SK-N-MC (cell line): Measurements from ENCODE around the gene CYTH3.

Experiments used
- DNase-seq: peaks from one replicate; pipeline ENCODE4 v3.0.0-alpha.2; 2011; ENCODE audit warnings: low read depth, low spot score
- H3K27ac ChIP-seq: fragments of 200-600 bp; sonication (generic); 2 replicates; pipeline ENCODE4 v1.5.1; 2016; ENCODE audit warnings: mixed run types
- H3K36me3 ChIP-seq: fragments of 200-600 bp; sonication (generic); 2 replicates; pipeline ENCODE4 v1.6.1; 2017; ENCODE audit warnings: antibody characterized with exemption, low read length, mixed read lengths; ENCODE audit not compliant: insufficient read depth
- H3K4me3 ChIP-seq: fragments of 200-600 bp; sonication (generic); 2 replicates; pipeline ENCODE4 v1.5.1; 2016
- H3K9ac ChIP-seq: fragments of 200-600 bp; sonication (generic); 2 replicates; pipeline ENCODE4 v1.8.0; 2017; ENCODE audit warnings: mixed run types, mixed read lengths; ENCODE audit not compliant: insufficient read length
- H3K9me3 ChIP-seq: fragments of 200-600 bp; sonication (generic); 2 replicates; pipeline ENCODE4 v1.6.1; 2017; ENCODE audit warnings: low read depth, mild to moderate bottlenecking, antibody characterized with exemption, low read length, moderate library complexity, mixed read lengths
- EZH2 ChIP-seq: fragments of 200-600 bp; sonication (generic); IDR thresholded peaks from one replicate; pipeline ENCODE4 v1.6.1; 2017; ENCODE audit warnings: antibody characterized with exemption
- FOXP2 ChIP-seq: optimal IDR thresholded peaks from 2 replicates; pipeline ENCODE3; 2011; ENCODE audit warnings: mild to moderate bottlenecking, moderate library complexity; ENCODE audit not compliant: insufficient read depth; ENCODE audit errors: extremely low read length, control extremely low read depth
- POLR2AphosphoS5 ChIP-seq: IDR thresholded peaks from 2 replicates; pipeline ENCODE4 v1.6.1; 2012; ENCODE audit warnings: mild to moderate bottlenecking, low read depth, low read length, borderline replicate concordance

CYTH3 gene

GRCh38 chr7:6257675-6258074 lies 14.7 kb downstream of the CYTH3 start:
- Histone ChIP-seq H3K9me3 (no peaks in the 10 kb centered on the region), H3K4me3 (peak overlapping the region; percentile 12; the same call in 1 of the 2 replicates), H3K27ac (peak overlapping the region; percentile 93; the same call in 1 of the 2 replicates), H3K9ac (no peak overlapping the region), H3K36me3 (no peaks in the 10 kb centered on the region)
- TF ChIP-seq POLR2AphosphoS5 (no peak), FOXP2 (no peak), EZH2 (no peak)
- no peak for DNase-seq

GRCh38 chr7:6256677-6257535 lies 15.5 kb downstream of the CYTH3 start:
- no peak overlapping the region for H3K9ac ChIP-seq
- no peak for DNase-seq

GRCh38 chr7:6256109-6256483 lies 16.3 kb downstream of the CYTH3 start:
- no peak for DNase-seq

More at GRCh38 chr7:6256677-6257535, 15.5 kb downstream of the CYTH3 start:
- H3K36me3 ChIP-seq: no peaks in the 10 kb centered on the region
- TF ChIP-seq EZH2: no peak
- TF ChIP-seq POLR2AphosphoS5: no peak
- no peak for TF ChIP-seq FOXP2
- no peak overlapping the region; the same call in 1 of the 2 replicates for H3K27ac ChIP-seq
- no peaks in the 10 kb centered on the region for H3K9me3 ChIP-seq
- H3K4me3 ChIP-seq: peak overlapping the region; percentile 12; the same call in 1 of the 2 replicates

GRCh38 chr7:6254866-6255265 lies 17.6 kb downstream of the CYTH3 start:
- no peak overlapping the region for H3K27ac ChIP-seq

More at GRCh38 chr7:6256109-6256483, 16.3 kb downstream of the CYTH3 start:
- TF ChIP-seq FOXP2 (no peak), POLR2AphosphoS5 (no peak), EZH2 (no peak)
- no peak overlapping the region for H3K4me3 ChIP-seq
- no peaks in the 10 kb centered on the region for H3K9me3 ChIP-seq
- H3K27ac ChIP-seq: no peak overlapping the region
- H3K9ac ChIP-seq: no peak overlapping the region
- H3K36me3 ChIP-seq: no peaks in the 10 kb centered on the region

GRCh38 chr7:6252748-6253147 lies 19.7 kb downstream of the CYTH3 start:
- peak overlapping the region; percentile 70 for H3K4me3 ChIP-seq
- peak overlapping the region; percentile 83; the same call in 1 of the 2 replicates for H3K27ac ChIP-seq
- no peaks in the 10 kb centered on the region for H3K36me3 ChIP-seq
- no peak overlapping the region for H3K9ac ChIP-seq
- DNase-seq: no peak
- TF ChIP-seq POLR2AphosphoS5: no peak
- TF ChIP-seq EZH2: no peak
- no peak for TF ChIP-seq FOXP2
- no peaks in the 10 kb centered on the region for H3K9me3 ChIP-seq

More at GRCh38 chr7:6254866-6255265, 17.6 kb downstream of the CYTH3 start:
- Histone ChIP-seq H3K4me3 (no peak overlapping the region), H3K9ac (no peak overlapping the region), H3K9me3 (no peaks in the 10 kb centered on the region), H3K36me3 (no peaks in the 10 kb centered on the region)
- DNase-seq: no peak
- TF ChIP-seq EZH2 (no peak), POLR2AphosphoS5 (no peak), FOXP2 (no peak)

- Histone ChIP-seq H3K4me3 (peak overlapping the region; percentile 70), H3K9me3 (no peaks in the 10 kb centered on the region), H3K9ac (peak overlapping the region; percentile 4), H3K27ac (peak overlapping the region; percentile 83), H3K36me3 (no peaks in the 10 kb centered on the region)
- TF ChIP-seq POLR2AphosphoS5 (no peak), FOXP2 (no peak), EZH2 (no peak)
- no peak for DNase-seq
Measured at GRCh38 chr7:6252341-6252746, 20.1 kb downstream of the CYTH3 start.

GRCh38 chr7:6251653-6252052 lies 20.8 kb downstream of the CYTH3 start:
- DNase-seq: no peak
- H3K9ac ChIP-seq: peak overlapping the region; percentile 4

GRCh38 chr7:6250364-6250833 lies 22.0 kb downstream of the CYTH3 start:
- no peak overlapping the region for H3K27ac ChIP-seq
- no peak for TF ChIP-seq EZH2

More at GRCh38 chr7:6251653-6252052, 20.8 kb downstream of the CYTH3 start:
- Histone ChIP-seq H3K36me3 (no peaks in the 10 kb centered on the region), H3K27ac (peak overlapping the region; percentile 83), H3K4me3 (peak overlapping the region; percentile 70), H3K9me3 (no peaks in the 10 kb centered on the region)
- TF ChIP-seq FOXP2 (no peak), POLR2AphosphoS5 (no peak), EZH2 (no peak)

GRCh38 chr7:6249043-6249442 lies 23.4 kb downstream of the CYTH3 start:
- Histone ChIP-seq H3K4me3 (no peak overlapping the region), H3K9ac (no peak overlapping the region), H3K9me3 (no peaks in the 10 kb centered on the region), H3K27ac (no peak overlapping the region), H3K36me3 (no peaks in the 10 kb centered on the region)
- no peak for DNase-seq
- TF ChIP-seq FOXP2: no peak
- TF ChIP-seq POLR2AphosphoS5: no peak
- TF ChIP-seq EZH2: no peak

More at GRCh38 chr7:6250364-6250833, 22.0 kb downstream of the CYTH3 start:
- H3K9ac ChIP-seq: no peak overlapping the region
- H3K36me3 ChIP-seq: no peaks in the 10 kb centered on the region
- no peak overlapping the region for H3K4me3 ChIP-seq
- no peaks in the 10 kb centered on the region for H3K9me3 ChIP-seq
- no peak for DNase-seq
